GM12878 (cell line): ENCODE data around the gene SKP2. TPM values are rescaled to one million over a fixed set of nuclear protein-coding genes. Genes with fewer than 3 reads are reported as not detected.

Experiments
- ATAC-seq: fragments of 200-7000 bp; cut with Tn5 transposase; 3 replicates; pipeline ENCODE4 v1.9.1; 2020; ENCODE audit warnings: mild to moderate bottlenecking, moderate library complexity
- BruUV-seq: library from RNA; stranded (reverse); fragments of 400-500 nt; replicated peaks from 2 replicates; lab custom pipeline; 2021; lab: Mats Ljungman, UMichigan
- CTCF ChIA-PET: fragments of 300-600 bp; sonication (Branson Sonifier 250); formaldehyde crosslinking; extraction: SDS; loops from one replicate; lab custom pipeline; 2021; ENCODE audit warnings: inconsistent platforms; lab: Yijun Ruan, JAX
- POLR2A ChIA-PET: fragments of 350-600 bp; formaldehyde crosslinking; extraction: SDS; loops from one replicate; lab custom pipeline; 2021; ENCODE audit warnings: inconsistent platforms; lab: Charles Lee
- RAD21 ChIA-PET: fragments of 300-600 bp; sonication (Branson Sonifier 250); formaldehyde crosslinking; loops from one replicate; lab custom pipeline; 2023; ENCODE audit warnings: antibody characterized with exemption; ENCODE audit not compliant: unreplicated experiment; lab: Charles Lee
- SMC1A ChIA-PET: fragments of 300-600 bp; sonication (Branson Sonifier 250); formaldehyde crosslinking; loops from one replicate; lab custom pipeline; 2023; ENCODE audit not compliant: unreplicated experiment, uncharacterized antibody; lab: Charles Lee
- DNase-seq: peaks from one replicate; pipeline ENCODE4 v3.0.0-alpha.2; 2011; ENCODE audit warnings: low read depth, low spot score
- FAIRE-seq: peaks from 3 replicates; lab custom pipeline; 2011; peaks lifted over from hg19 to GRCh38; lab: Jason Lieb, UNC
- H2AFZ ChIP-seq: 2 replicates; pipeline ENCODE4 v1.6.0; 2011; ENCODE audit warnings: low read depth, low read length, control low read depth; ENCODE audit not compliant: control insufficient read depth
- H3K27ac ChIP-seq: 2 replicates; pipeline ENCODE4 v1.5.1; 2011; ENCODE audit warnings: control low read depth; ENCODE audit not compliant: control insufficient read depth, insufficient read depth
- H3K27me3 ChIP-seq, 2 experiments: replicated peaks in 1 of 2; 2 replicates each; pipeline versions ENCODE4 v1.6.0 to v1.6.1; 2011; ENCODE audit warnings: low read length in 1 of 2; ENCODE audit not compliant: control insufficient read depth in 2 of 2, insufficient read depth in 2 of 2
- H3K36me3 ChIP-seq, 2 experiments: 2 replicates each; pipeline ENCODE4 v1.5.1; 2011; ENCODE audit warnings: low read length in 1 of 2; ENCODE audit not compliant: control insufficient read depth in 2 of 2, insufficient read depth in 2 of 2
- H3K4me1 ChIP-seq: 2 replicates; pipeline ENCODE4 v1.6.1; 2011; ENCODE audit warnings: mild to moderate bottlenecking, low read length, moderate library complexity, mixed read lengths; ENCODE audit not compliant: control insufficient read depth, insufficient read depth
- H3K4me2 ChIP-seq: 2 replicates; pipeline ENCODE4 v1.6.0; 2011; ENCODE audit warnings: control low read depth; ENCODE audit not compliant: control insufficient read depth, insufficient read depth
- H3K4me3 ChIP-seq: fragments of 200-600 bp; sonication (generic); 2 replicates; pipeline ENCODE4 v1.5.1; 2016
- H3K79me2 ChIP-seq: 2 replicates; pipeline ENCODE4 v1.6.0; 2011; ENCODE audit warnings: low read length; ENCODE audit not compliant: control insufficient read depth, insufficient read depth
- H3K9ac ChIP-seq: 2 replicates; pipeline ENCODE4 v1.8.0; 2011; ENCODE audit warnings: low read length, control low read depth, mixed read lengths; ENCODE audit not compliant: control insufficient read depth, insufficient read depth
- H3K9me3 ChIP-seq: replicated peaks from 3 replicates; pipeline ENCODE4 v1.5.1; 2011; ENCODE audit warnings: mild to moderate bottlenecking, low read length; ENCODE audit not compliant: control insufficient read depth, insufficient read depth
- H4K20me1 ChIP-seq: 2 replicates; pipeline ENCODE4 v1.6.0; 2011; ENCODE audit not compliant: control insufficient read depth, insufficient read depth
- CHD4 ChIP-seq: fragments of 200-600 bp; sonication (generic); IDR thresholded peaks from 2 replicates; pipeline ENCODE4 v1.6.1; 2016; ENCODE audit warnings: mild to moderate bottlenecking
- FOXM1 ChIP-seq: IDR thresholded peaks from 2 replicates; pipeline ENCODE4 v1.6.1; 2012; ENCODE audit warnings: low read depth, mild to moderate bottlenecking, inconsistent platforms, low read length, moderate library complexity
- NFXL1 ChIP-seq: fragments of 450-650 bp; IDR thresholded peaks from 2 replicates; pipeline ENCODE4 v1.6.1; 2017; ENCODE audit warnings: antibody characterized with exemption, mild to moderate bottlenecking, borderline replicate concordance
- RAD51 ChIP-seq: fragments of 450-650 bp; IDR thresholded peaks from 2 replicates; pipeline ENCODE4 v1.6.1; 2016; ENCODE audit warnings: moderate library complexity, mild to moderate bottlenecking, inconsistent platforms
- WGBS: methylation state at CpG from one replicate; pipeline ENCODE4 v1.1.6; 2016; ENCODE audit warnings: low lambda C conversion rate; ENCODE audit not compliant: insufficient replicate concordance, insufficient coverage; ENCODE audit errors: missing lambda C conversion rate; 5-methylcytosine and 5-hydroxymethylcytosine counted together
- in situ Hi-C: fragments of 300-500 bp; cut with MboI; formaldehyde crosslinking; loops from 9 replicates; pipeline ENCODE4 v1.14.3; 2018; ENCODE audit warnings: mixed read lengths
- intact Hi-C: fragments of 100-400 bp; cut with micrococcal nuclease; formaldehyde crosslinking; loops from one replicate; pipeline ENCODE4 v1.14.2; 2022; ENCODE audit not compliant: unreplicated experiment
- microRNA counts: library from miRNA; unstranded; fragments of <30 nt; microRNA quantifications from one replicate; lab custom pipeline; 2016
- microRNA-seq: library from miRNA; unstranded; fragments of <30 nt; microRNA quantifications from one replicate; pipeline ENCODE4, GENCODE V29; 2018
- polyA plus RNA-seq, 11 experiments: library from polyadenylated mRNA; depleted of rRNA in 4 of 11; unstranded in 6 of 11; stranded (reverse) in 5 of 11; fragments of >200 nt; fragmentation: Nextera tagmentation in 4 of 11; fragmentation: Illumina TruSeq in 1 of 11; extraction: Ambion mirVana in 4 of 11; extraction: Trizol in 1 of 11; gene quantifications; 1 replicate in 1 of 11; 2 replicates in 10 of 11; pipeline versions ENCODE4 v1.2.1 to v1.2.3, GENCODE V29; 2011 to 2016; ENCODE audit warnings: inconsistent platforms in 2 of 11, missing spikeins in 2 of 11, low read depth in 1 of 11
- small RNA-seq: library from RNA; depleted of rRNA; stranded (forward); fragments of <200 nt; gene quantifications from one replicate; pipeline ENCODE3, GENCODE V24; 2014
- total RNA-seq, 4 experiments: library from RNA; depleted of rRNA in 3 of 4; stranded (reverse); fragments of >200 nt in 3 of 4; fragmentation: Illumina TruSeq in 1 of 4; extraction: Trizol in 1 of 4; gene quantifications; 2 replicates each; pipeline versions ENCODE4 v1.2.1 to v1.2.3, GENCODE V29; 2013 to 2021

Gene SKP2
- total and polyA plus RNA-seq, 10 of the 15 experiments (the other 5 are each of a cell fraction or from before 2014, with no cell fraction given): 13.9 to 50.8 (median 36.9) TPM

DNA sequence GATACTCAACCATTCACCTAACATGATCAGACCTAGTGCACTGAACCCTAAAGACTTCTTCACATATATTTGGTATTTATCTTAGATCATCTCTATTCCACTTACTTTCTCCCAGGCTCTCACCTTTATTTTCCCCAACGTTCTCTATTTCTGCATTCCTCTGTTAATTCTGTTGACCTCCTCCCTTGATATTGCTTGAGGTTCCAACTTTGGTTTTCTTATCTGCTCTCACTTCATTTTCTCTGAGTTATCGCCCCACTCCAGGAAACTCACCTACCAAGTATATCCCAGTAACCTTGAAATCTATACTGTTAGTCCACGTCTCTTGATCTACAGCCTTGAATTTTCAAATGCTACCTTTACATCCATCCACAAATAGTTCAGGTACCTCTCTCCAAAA lies 80.6 kb downstream of the SKP2 start:
- no peak for ATAC-seq
- RAD21 ChIA-PET: no interaction called here

More for the DNA sequence above, 80.6 kb downstream of the SKP2 start:
- Histone ChIP-seq H3K4me1 (no peaks in the 10 kb centered on the region), H3K79me2 (no peaks in the 10 kb centered on the region; the same call in 1 of the 2 replicates), H2AFZ (no peak overlapping the region), H3K9me3 (no peaks in the 10 kb centered on the region), H4K20me1 (no peaks in the 10 kb centered on the region), H3K27me3 (no peaks in the 10 kb centered on the region), H3K27ac (no peak overlapping the region), H3K4me3 (no peak overlapping the region), H3K9ac (no peak overlapping the region), H3K36me3 (no peaks in the 10 kb centered on the region), H3K4me2 (no peak overlapping the region)
- intact Hi-C loops (no loop called here), in situ Hi-C loops (no loop called here)
- FAIRE-seq (no peak), DNase-seq (no peak)
- WGBS: 91% methylated on average over 3 of the region's 3 CpGs
- CTCF ChIA-PET: no interaction called here
- POLR2A ChIA-PET: no interaction called here
- TF ChIP-seq NFXL1 (no peak), CHD4 (no peak), FOXM1 (no peak), RAD51 (no peak)
- SMC1A ChIA-PET: no interaction called here
- BruUV-seq: no TSS peak

MicroRNA genes within 50 kb of the gene (microRNA counts, 767-probe panel; counts per million panel counts)
- microRNA hsa-miR-580 (lab: Ali Mortazavi, UCI): 55.3 counts per million

Small RNA genes lying within 50 kb of the gene (microRNA-seq; reads per million reads assigned to microRNA genes)
- gene MIR580: 11.3 reads per million, percentile 45 among the genes with 10 or more reads in this experiment

Small RNA genes lying within 50 kb of the gene (small RNA-seq; reads per million reads assigned to genes)
- 3.4 reads per million, percentile 79 among the genes with 10 or more reads in this experiment for gene MIR580
- not detected for gene RNU6-1305P

Other genes with a start within 250 kb of the SKP2 start
- 0.11 TPM in 1 of 2 replicates, not detected in the other for gene CAPSL, start 213.5 kb upstream of the SKP2 start, total RNA-seq (2014; rRNA removed)
- 0.18 TPM in 1 of 2 replicates, not detected in the other for gene CAPSL, start 213.5 kb upstream of the SKP2 start, total RNA-seq (2014; rRNA removed; fragmentation: Illumina TruSeq; extraction: Trizol)
- not detected in 2 replicates for gene CAPSL, start 213.5 kb upstream of the SKP2 start, total RNA-seq (2021)
- 0.57 and 0.69 TPM in 2 replicates for gene CAPSL, start 213.5 kb upstream of the SKP2 start, polyA plus RNA-seq (2011; rRNA removed)
- not detected in 2 replicates for gene CAPSL, start 213.5 kb upstream of the SKP2 start, polyA plus RNA-seq (2014; fragmentation: Illumina TruSeq; extraction: Trizol)
- under 1 TPM in 1 of 2 experiments, not detected in 1; 0.20 TPM for gene CAPSL, start 213.5 kb upstream of the SKP2 start, polyA plus RNA-seq (2014; fragmentation: Nextera tagmentation; extraction: Ambion mirVana)
- 0.14 TPM in 1 of 2 replicates, not detected in the other for gene CAPSL, start 213.5 kb upstream of the SKP2 start, polyA plus RNA-seq (2014; rRNA removed)
- under 1 TPM in 1 of 2 experiments, not detected in 1; 0.19 TPM for gene CAPSL, start 213.5 kb upstream of the SKP2 start, polyA plus RNA-seq (2016; fragmentation: Nextera tagmentation; extraction: Ambion mirVana)
- gene UGT3A1, start 160.7 kb upstream of the SKP2 start, total RNA-seq (2014; rRNA removed): not detected in 2 replicates
- not detected in 2 replicates for gene UGT3A1, start 160.7 kb upstream of the SKP2 start, total RNA-seq (2014; rRNA removed; fragmentation: Illumina TruSeq; extraction: Trizol)
- gene UGT3A1, start 160.7 kb upstream of the SKP2 start, total RNA-seq (2021): not detected in 2 replicates
- not detected in 2 replicates for gene UGT3A1, start 160.7 kb upstream of the SKP2 start, polyA plus RNA-seq (2011; rRNA removed)
- not detected in 2 replicates for gene UGT3A1, start 160.7 kb upstream of the SKP2 start, polyA plus RNA-seq (2014; fragmentation: Illumina TruSeq; extraction: Trizol)
- not detected for gene UGT3A1, start 160.7 kb upstream of the SKP2 start, polyA plus RNA-seq (2014; fragmentation: Nextera tagmentation; extraction: Ambion mirVana)
- not detected in 2 replicates for gene UGT3A1, start 160.7 kb upstream of the SKP2 start, polyA plus RNA-seq (2014; rRNA removed)
- gene UGT3A1, start 160.7 kb upstream of the SKP2 start, polyA plus RNA-seq (2016; fragmentation: Nextera tagmentation; extraction: Ambion mirVana): not detected
- gene UGT3A2, start 85.2 kb upstream of the SKP2 start, total RNA-seq (2014; rRNA removed): not detected in 2 replicates
- gene UGT3A2, start 85.2 kb upstream of the SKP2 start, total RNA-seq (2014; rRNA removed; fragmentation: Illumina TruSeq; extraction: Trizol): 0.09 TPM in 1 of 2 replicates, not detected in the other
- gene UGT3A2, start 85.2 kb upstream of the SKP2 start, total RNA-seq (2021): 0.24 TPM in 1 of 2 replicates, not detected in the other
- gene UGT3A2, start 85.2 kb upstream of the SKP2 start, polyA plus RNA-seq (2011; rRNA removed): not detected in 2 replicates
- 0.50 TPM in 1 of 2 replicates, not detected in the other for gene UGT3A2, start 85.2 kb upstream of the SKP2 start, polyA plus RNA-seq (2014; fragmentation: Illumina TruSeq; extraction: Trizol)
- gene UGT3A2, start 85.2 kb upstream of the SKP2 start, polyA plus RNA-seq (2014; fragmentation: Nextera tagmentation; extraction: Ambion mirVana): under 1 TPM in 1 of 2 experiments, not detected in 1; 0.02 TPM
- gene UGT3A2, start 85.2 kb upstream of the SKP2 start, polyA plus RNA-seq (2014; rRNA removed): 0.11 TPM in 1 of 2 replicates, not detected in the other
- gene UGT3A2, start 85.2 kb upstream of the SKP2 start, polyA plus RNA-seq (2016; fragmentation: Nextera tagmentation; extraction: Ambion mirVana): not detected
- 7.6 and 10.2 TPM in 2 replicates for gene LMBRD2, start 224 bp upstream of the SKP2 start, total RNA-seq (2014; rRNA removed)
- 9.8 and 11.0 TPM in 2 replicates for gene LMBRD2, start 224 bp upstream of the SKP2 start, total RNA-seq (2014; rRNA removed; fragmentation: Illumina TruSeq; extraction: Trizol)
- gene LMBRD2, start 224 bp upstream of the SKP2 start, total RNA-seq (2021): 6.2 and 8.2 TPM in 2 replicates
- 9.1 and 14.4 TPM in 2 replicates for gene LMBRD2, start 224 bp upstream of the SKP2 start, polyA plus RNA-seq (2011; rRNA removed)
- gene LMBRD2, start 224 bp upstream of the SKP2 start, polyA plus RNA-seq (2014; fragmentation: Illumina TruSeq; extraction: Trizol): 7.0 and 8.4 TPM in 2 replicates
- gene LMBRD2, start 224 bp upstream of the SKP2 start, polyA plus RNA-seq (2014; fragmentation: Nextera tagmentation; extraction: Ambion mirVana): 1 to 10 TPM in 1 of 2 experiments, under 1 TPM in 1; 0.90 to 1.8 TPM
- 3.2 and 6.0 TPM in 2 replicates for gene LMBRD2, start 224 bp upstream of the SKP2 start, polyA plus RNA-seq (2014; rRNA removed)
- 1 to 10 TPM; 4.7 to 5.6 TPM for gene LMBRD2, start 224 bp upstream of the SKP2 start, polyA plus RNA-seq (2016; fragmentation: Nextera tagmentation; extraction: Ambion mirVana)
- gene NADK2, start 89.8 kb downstream of the SKP2 start, total RNA-seq (2014; rRNA removed): 8.3 and 9.0 TPM in 2 replicates
- 8.5 and 8.8 TPM in 2 replicates for gene NADK2, start 89.8 kb downstream of the SKP2 start, total RNA-seq (2014; rRNA removed; fragmentation: Illumina TruSeq; extraction: Trizol)
- gene NADK2, start 89.8 kb downstream of the SKP2 start, total RNA-seq (2021): 8.5 and 8.9 TPM in 2 replicates
- gene NADK2, start 89.8 kb downstream of the SKP2 start, polyA plus RNA-seq (2011; rRNA removed): 8.9 and 14.0 TPM in 2 replicates
- 6.6 and 9.5 TPM in 2 replicates for gene NADK2, start 89.8 kb downstream of the SKP2 start, polyA plus RNA-seq (2014; fragmentation: Illumina TruSeq; extraction: Trizol)
- 1 to 10 TPM; 2.4 to 3.1 TPM for gene NADK2, start 89.8 kb downstream of the SKP2 start, polyA plus RNA-seq (2014; fragmentation: Nextera tagmentation; extraction: Ambion mirVana)
- 5.5 and 6.0 TPM in 2 replicates for gene NADK2, start 89.8 kb downstream of the SKP2 start, polyA plus RNA-seq (2014; rRNA removed)
- 1 to 10 TPM; 4.1 to 4.7 TPM for gene NADK2, start 89.8 kb downstream of the SKP2 start, polyA plus RNA-seq (2016; fragmentation: Nextera tagmentation; extraction: Ambion mirVana)
- gene RANBP3L, start 149.8 kb downstream of the SKP2 start, total RNA-seq (2014; rRNA removed): 0.05 TPM in 1 of 2 replicates, not detected in the other
- gene RANBP3L, start 149.8 kb downstream of the SKP2 start, total RNA-seq (2014; rRNA removed; fragmentation: Illumina TruSeq; extraction: Trizol): 0.05 and 0.09 TPM in 2 replicates
- not detected in 2 replicates for gene RANBP3L, start 149.8 kb downstream of the SKP2 start, total RNA-seq (2021)
- 0.09 and 0.29 TPM in 2 replicates for gene RANBP3L, start 149.8 kb downstream of the SKP2 start, polyA plus RNA-seq (2011; rRNA removed)
- 0.03 TPM in 1 of 2 replicates, not detected in the other for gene RANBP3L, start 149.8 kb downstream of the SKP2 start, polyA plus RNA-seq (2014; fragmentation: Illumina TruSeq; extraction: Trizol)
- gene RANBP3L, start 149.8 kb downstream of the SKP2 start, polyA plus RNA-seq (2014; fragmentation: Nextera tagmentation; extraction: Ambion mirVana): under 1 TPM in 1 of 2 experiments, not detected in 1; 0.02 TPM
- gene RANBP3L, start 149.8 kb downstream of the SKP2 start, polyA plus RNA-seq (2014; rRNA removed): 0.03 TPM in 1 of 2 replicates, not detected in the other
- gene RANBP3L, start 149.8 kb downstream of the SKP2 start, polyA plus RNA-seq (2016; fragmentation: Nextera tagmentation; extraction: Ambion mirVana): under 1 TPM in 1 of 2 experiments, not detected in 1; 0.15 TPM